Activated T-helper 17 cell treated with anti-CD3 and anti-CD28 coated beads, Interleukin-2, amount 50 U/mL, for 72 hours (primary cell): Measurements from ENCODE around the gene BDKRB2. TPM values are rescaled to one million over a fixed set of nuclear protein-coding genes. Genes with fewer than 3 reads are reported as not detected.

ENCODE experiments used
- ATAC-seq: fragments of 150-1000 bp; cut with Tn5 transposase; replicated peaks from 2 replicates; pipeline ENCODE4 v1.10.0; 2021; ENCODE audit warnings: mild to moderate bottlenecking, moderate library complexity
- H3K27ac Mint-ChIP-seq: one replicate; pipeline ENCODE4 v1.8.0; 2022; ENCODE audit warnings: mixed read lengths
- H3K27me3 Mint-ChIP-seq: one replicate; pipeline ENCODE4 v1.8.0; 2022; ENCODE audit warnings: mixed read lengths
- H3K36me3 Mint-ChIP-seq: one replicate; pipeline ENCODE4 v1.8.0; 2022; ENCODE audit warnings: low read depth, mild to moderate bottlenecking, mixed read lengths
- H3K4me1 Mint-ChIP-seq: one replicate; pipeline ENCODE4 v1.8.0; 2022; ENCODE audit warnings: mixed read lengths
- H3K4me3 Mint-ChIP-seq: one replicate; pipeline ENCODE4 v1.8.0; 2022; ENCODE audit warnings: mild to moderate bottlenecking, mixed read lengths
- H3K9me3 Mint-ChIP-seq: one replicate; pipeline ENCODE4 v1.8.0; 2022; ENCODE audit warnings: mixed read lengths
- total RNA-seq, 2 donors: library from RNA; stranded (reverse); gene quantifications; one replicate each; pipeline ENCODE4 v1.2.3, GENCODE V29; 2022

Gene BDKRB2
- total RNA-seq, 2 donors from 2014 or later = not detected

- Mint-ChIP-seq H3K36me3 (no peaks in the 10 kb centered on the region), H3K4me3 (no peak overlapping the region), H3K4me1 (no peaks in the 10 kb centered on the region), H3K9me3 (peaks cover 1% of the 10 kb centered on the region), H3K27me3 (peaks cover 14% of the 10 kb centered on the region), H3K27ac (no peak overlapping the region)
- ATAC-seq = no peak
Observed at GRCh38 chr14:96217376-96217913, 12.8 kb downstream of the BDKRB2 start.

- no peak overlapping the region for H3K27ac Mint-ChIP-seq
- no peaks in the 10 kb centered on the region for H3K4me1 Mint-ChIP-seq
- H3K4me3 Mint-ChIP-seq = no peak overlapping the region
- no peak for ATAC-seq
- no peaks in the 10 kb centered on the region for H3K9me3 Mint-ChIP-seq
- no peaks in the 10 kb centered on the region for H3K36me3 Mint-ChIP-seq
- H3K27me3 Mint-ChIP-seq = peaks cover 14% of the 10 kb centered on the region
Observed at GRCh38 chr14:96221109-96221650, 16.5 kb downstream of the BDKRB2 start.

GRCh38 chr14:96221841-96222240, 17.2 kb downstream of the BDKRB2 start:
- no peaks in the 10 kb centered on the region for H3K4me1 Mint-ChIP-seq

GRCh38 chr14:96224480-96225096, 19.9 kb downstream of the BDKRB2 start:
- ATAC-seq = no peak
- peaks cover 13% of the 10 kb centered on the region for H3K27me3 Mint-ChIP-seq
- H3K27ac Mint-ChIP-seq = no peak overlapping the region
- H3K9me3 Mint-ChIP-seq = no peaks in the 10 kb centered on the region
- no peaks in the 10 kb centered on the region for H3K4me1 Mint-ChIP-seq
- no peak overlapping the region for H3K4me3 Mint-ChIP-seq
- H3K36me3 Mint-ChIP-seq = no peaks in the 10 kb centered on the region

More at GRCh38 chr14:96221841-96222240, 17.2 kb downstream of the BDKRB2 start:
- no peak overlapping the region for H3K4me3 Mint-ChIP-seq
- H3K27me3 Mint-ChIP-seq = peaks cover 14% of the 10 kb centered on the region
- no peak for ATAC-seq
- no peaks in the 10 kb centered on the region for H3K36me3 Mint-ChIP-seq
- H3K9me3 Mint-ChIP-seq = no peaks in the 10 kb centered on the region
- H3K27ac Mint-ChIP-seq = no peak overlapping the region

GRCh38 chr14:96225213-96225612, 20.6 kb downstream of the BDKRB2 start:
- no peak for ATAC-seq
- Mint-ChIP-seq H3K9me3 (no peaks in the 10 kb centered on the region), H3K4me3 (no peak overlapping the region), H3K27me3 (peaks cover 10% of the 10 kb centered on the region), H3K36me3 (no peaks in the 10 kb centered on the region), H3K4me1 (no peaks in the 10 kb centered on the region), H3K27ac (no peak overlapping the region)

- H3K36me3 Mint-ChIP-seq = no peaks in the 10 kb centered on the region
- H3K27me3 Mint-ChIP-seq = peaks cover 7% of the 10 kb centered on the region
- no peaks in the 10 kb centered on the region for H3K4me1 Mint-ChIP-seq
- no peak for ATAC-seq
- H3K9me3 Mint-ChIP-seq = no peaks in the 10 kb centered on the region
- H3K4me3 Mint-ChIP-seq = no peak overlapping the region
- H3K27ac Mint-ChIP-seq = no peak overlapping the region
Observed at GRCh38 chr14:96225745-96226151, 21.1 kb downstream of the BDKRB2 start.

- H3K4me1 Mint-ChIP-seq = no peaks in the 10 kb centered on the region
- H3K36me3 Mint-ChIP-seq = no peaks in the 10 kb centered on the region
- H3K27ac Mint-ChIP-seq = no peak overlapping the region
- no peak for ATAC-seq
- H3K27me3 Mint-ChIP-seq = no peaks in the 10 kb centered on the region
- H3K4me3 Mint-ChIP-seq = no peak overlapping the region
- no peaks in the 10 kb centered on the region for H3K9me3 Mint-ChIP-seq
Observed at GRCh38 chr14:96227428-96227827, 22.8 kb downstream of the BDKRB2 start.

GRCh38 chr14:96229315-96229714, 24.7 kb downstream of the BDKRB2 start:
- no peaks in the 10 kb centered on the region for H3K27me3 Mint-ChIP-seq
- H3K27ac Mint-ChIP-seq = no peak overlapping the region

GRCh38 chr14:96231056-96231455, 26.4 kb downstream of the BDKRB2 start:
- Mint-ChIP-seq H3K9me3 (no peaks in the 10 kb centered on the region), H3K4me1 (peaks cover 4% of the 10 kb centered on the region), H3K36me3 (no peaks in the 10 kb centered on the region), H3K27ac (no peak overlapping the region), H3K4me3 (no peak overlapping the region), H3K27me3 (peaks cover 5% of the 10 kb centered on the region)
- no peak for ATAC-seq

More at GRCh38 chr14:96229315-96229714, 24.7 kb downstream of the BDKRB2 start:
- no peaks in the 10 kb centered on the region for H3K9me3 Mint-ChIP-seq
- H3K36me3 Mint-ChIP-seq = no peaks in the 10 kb centered on the region
- H3K4me3 Mint-ChIP-seq = no peak overlapping the region
- H3K4me1 Mint-ChIP-seq = no peaks in the 10 kb centered on the region
- no peak for ATAC-seq

- H3K4me1 Mint-ChIP-seq = peaks cover 4% of the 10 kb centered on the region
- no peak overlapping the region for H3K4me3 Mint-ChIP-seq
- H3K36me3 Mint-ChIP-seq = no peaks in the 10 kb centered on the region
- no peak for ATAC-seq
- H3K27ac Mint-ChIP-seq = no peak overlapping the region
- peaks cover 5% of the 10 kb centered on the region for H3K27me3 Mint-ChIP-seq
- no peaks in the 10 kb centered on the region for H3K9me3 Mint-ChIP-seq
Observed at GRCh38 chr14:96231526-96232130, 27.0 kb downstream of the BDKRB2 start.

- Mint-ChIP-seq H3K27ac (no peak overlapping the region), H3K9me3 (no peaks in the 10 kb centered on the region), H3K4me3 (no peak overlapping the region), H3K27me3 (peaks cover 5% of the 10 kb centered on the region), H3K36me3 (no peaks in the 10 kb centered on the region), H3K4me1 (peaks cover 4% of the 10 kb centered on the region)
- ATAC-seq = no peak
Observed at GRCh38 chr14:96232506-96232905, 27.9 kb downstream of the BDKRB2 start.

- no peaks in the 10 kb centered on the region for H3K9me3 Mint-ChIP-seq
- no peak for ATAC-seq
- peaks cover 4% of the 10 kb centered on the region for H3K4me1 Mint-ChIP-seq
- peaks cover 5% of the 10 kb centered on the region for H3K27me3 Mint-ChIP-seq
- no peak overlapping the region for H3K4me3 Mint-ChIP-seq
- no peak overlapping the region for H3K27ac Mint-ChIP-seq
- H3K36me3 Mint-ChIP-seq = no peaks in the 10 kb centered on the region
Observed at GRCh38 chr14:96233661-96234060, 29.0 kb downstream of the BDKRB2 start.

- no peak for ATAC-seq
- no peak overlapping the region for H3K4me3 Mint-ChIP-seq
- no peaks in the 10 kb centered on the region for H3K36me3 Mint-ChIP-seq
- peaks cover 9% of the 10 kb centered on the region for H3K27me3 Mint-ChIP-seq
- H3K4me1 Mint-ChIP-seq = peaks cover 4% of the 10 kb centered on the region
- no peak overlapping the region for H3K27ac Mint-ChIP-seq
- no peaks in the 10 kb centered on the region for H3K9me3 Mint-ChIP-seq
Observed at GRCh38 chr14:96235426-96235825, 30.8 kb downstream of the BDKRB2 start.

GRCh38 chr14:96237641-96238040, 33.0 kb downstream of the BDKRB2 start:
- H3K27ac Mint-ChIP-seq = no peak overlapping the region
- H3K4me3 Mint-ChIP-seq = no peak overlapping the region
- H3K4me1 Mint-ChIP-seq = peaks cover 4% of the 10 kb centered on the region
- H3K27me3 Mint-ChIP-seq = peaks cover 9% of the 10 kb centered on the region
- ATAC-seq = no peak
- H3K36me3 Mint-ChIP-seq = no peaks in the 10 kb centered on the region
- no peaks in the 10 kb centered on the region for H3K9me3 Mint-ChIP-seq

GRCh38 chr14:96238676-96239265, 34.1 kb downstream of the BDKRB2 start:
- Mint-ChIP-seq H3K9me3 (no peaks in the 10 kb centered on the region), H3K4me1 (peaks cover 4% of the 10 kb centered on the region), H3K27ac (no peak overlapping the region), H3K36me3 (no peaks in the 10 kb centered on the region), H3K27me3 (peaks cover 9% of the 10 kb centered on the region), H3K4me3 (no peak overlapping the region)
- ATAC-seq = no peak
